Amygdala (tissue), 56 donors: Measurements from ENCODE around the gene RPGRIP1.
"Not testable (repeated sequence)": the region's sequence is repeated elsewhere in the genome, so short reads cannot be mapped to it uniquely, and the experiment has no call there.

Source experiments
- DNase-seq, 56 donors: peaks; one replicate each; lab custom pipeline; 2025; lab: John Stamatoyannopoulos, UW

Gene RPGRIP1

GRCh38 chr14:21298358-21298757, 18.5 kb downstream of the RPGRIP1 start:
- no peak for DNase-seq

- no peak for DNase-seq
These were observed 19.8 kb downstream of the RPGRIP1 start for GRCh38 chr14:21299562-21300130.

- DNase-seq = peak in 17 of 56 donors; percentile 0 to 39 (median 6)
These were observed 21.0 kb downstream of the RPGRIP1 start for GRCh38 chr14:21300892-21301291.

DNA sequence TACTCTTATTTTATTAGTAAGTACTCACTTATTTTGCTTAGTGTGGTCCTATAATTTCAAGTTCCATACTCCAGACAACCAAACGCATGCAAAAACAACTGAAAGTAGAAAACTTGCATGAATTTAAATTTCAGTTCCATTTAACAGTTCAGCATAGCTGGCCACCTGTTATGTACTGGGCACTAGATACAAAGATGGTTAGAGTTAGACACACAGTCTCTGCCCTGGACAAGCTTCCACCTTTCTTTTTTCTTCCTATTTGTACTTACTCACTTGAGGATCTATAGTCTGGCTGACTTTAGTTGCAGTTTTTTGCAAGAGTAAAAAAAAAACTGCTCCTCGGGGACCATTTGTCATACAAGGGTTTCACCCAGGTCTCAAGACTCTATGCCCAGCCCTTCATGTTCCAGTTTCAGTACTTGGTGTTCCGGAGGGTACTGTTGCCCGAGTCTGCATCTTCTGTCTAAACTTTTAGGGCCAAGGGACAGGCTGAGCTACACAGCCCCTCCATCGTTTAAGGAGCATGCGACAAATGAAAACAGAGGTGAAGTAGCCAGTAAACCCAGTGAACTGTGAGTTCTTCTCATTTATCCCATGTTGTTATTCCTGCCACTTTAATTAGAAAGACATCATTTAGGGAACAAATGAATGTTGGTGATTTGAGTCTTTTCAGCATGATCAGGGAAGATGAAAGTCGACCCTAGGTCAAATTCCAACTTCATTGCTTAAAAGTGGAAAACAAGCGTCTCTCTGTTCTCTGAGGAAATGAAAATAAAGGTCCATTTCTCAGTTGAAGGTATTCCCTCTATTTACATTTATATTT, 22.3 kb downstream of the RPGRIP1 start:
- DNase-seq = no peak

GRCh38 chr14:21302836-21303140, 22.9 kb downstream of the RPGRIP1 start:
- not testable (repeated sequence) for DNase-seq

DNA sequence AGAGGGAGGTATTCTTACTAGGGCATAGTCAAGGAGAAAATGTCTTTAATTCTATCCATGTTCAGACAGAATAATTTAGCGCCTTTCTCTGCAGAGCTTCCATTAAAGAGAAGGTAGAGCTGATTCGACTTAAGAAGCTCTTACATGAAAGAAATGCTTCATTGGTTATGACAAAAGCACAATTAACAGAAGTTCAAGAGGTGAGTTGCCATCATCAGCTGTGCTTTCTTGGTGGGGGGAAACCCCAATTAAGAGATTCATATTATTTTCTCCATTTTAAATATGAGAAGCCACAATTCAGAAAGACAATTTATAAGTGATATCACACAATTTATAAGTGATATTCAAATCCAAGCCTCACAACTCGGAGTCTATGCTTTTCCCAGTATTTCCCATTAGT, 27.8 kb downstream of the RPGRIP1 start:
- no peak for DNase-seq

DNA sequence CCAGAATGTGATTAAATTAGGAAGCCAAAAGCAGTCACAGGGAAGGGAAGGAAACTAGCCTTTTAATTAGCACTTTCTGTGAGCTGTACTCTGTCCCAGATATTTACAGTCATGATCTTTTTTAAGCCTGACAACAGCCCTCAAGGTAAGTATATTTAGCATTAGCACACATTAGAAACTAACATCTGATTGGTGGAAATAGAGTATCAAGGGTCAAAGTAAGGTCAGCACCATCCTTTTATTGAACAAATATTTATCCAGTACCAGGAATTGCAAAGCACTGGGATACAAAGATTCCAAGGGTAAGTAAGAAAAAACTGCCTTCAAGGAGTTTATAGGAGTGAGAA, 28.2 kb downstream of the RPGRIP1 start:
- DNase-seq = no peak

DNA sequence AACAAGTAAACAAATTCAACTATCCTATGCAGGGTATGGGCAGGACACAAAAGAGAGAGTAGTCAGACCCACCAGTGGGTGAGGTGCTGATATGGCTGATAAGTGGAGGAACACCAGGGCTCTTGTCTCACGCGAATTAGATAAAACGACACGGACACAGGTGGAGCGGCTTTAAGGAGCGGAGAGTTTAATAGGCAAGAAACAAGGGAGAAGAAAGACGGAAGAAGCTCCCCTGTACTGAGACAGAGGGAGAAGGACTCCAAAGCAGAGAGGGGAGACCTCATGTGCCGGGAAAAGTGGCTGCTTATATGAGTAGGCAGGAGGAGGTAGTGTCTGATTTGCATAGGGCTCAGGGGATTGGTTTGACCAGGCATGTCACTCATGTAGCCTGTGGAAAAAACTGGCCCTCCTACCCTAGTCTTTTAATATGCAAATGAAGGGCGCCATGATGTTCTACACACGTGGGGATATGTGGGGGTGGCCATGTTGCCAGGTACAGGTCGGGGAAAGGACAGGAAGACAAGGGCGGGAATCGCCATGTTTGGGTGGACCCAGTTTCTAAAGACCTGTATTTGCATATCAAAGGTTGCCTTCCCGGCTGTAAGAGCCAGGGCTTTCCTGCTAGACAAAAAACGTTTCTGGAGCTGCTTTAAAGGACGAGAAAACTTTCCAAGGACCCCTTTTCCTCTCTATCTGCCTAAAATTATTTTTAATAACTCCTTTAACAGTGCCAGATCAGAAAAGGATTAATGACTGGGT, 28.8 kb downstream of the RPGRIP1 start:
- peak in 51 of 56 donors; percentile 2 to 80 (median 43) for DNase-seq

- DNase-seq = no peak
These were observed 29.4 kb downstream of the RPGRIP1 start for GRCh38 chr14:21309238-21309636.

GRCh38 chr14:21309956-21310355, 30.1 kb downstream of the RPGRIP1 start:
- DNase-seq = no peak

GRCh38 chr14:21311614-21312013, 31.7 kb downstream of the RPGRIP1 start:
- DNase-seq = no peak

DNA sequence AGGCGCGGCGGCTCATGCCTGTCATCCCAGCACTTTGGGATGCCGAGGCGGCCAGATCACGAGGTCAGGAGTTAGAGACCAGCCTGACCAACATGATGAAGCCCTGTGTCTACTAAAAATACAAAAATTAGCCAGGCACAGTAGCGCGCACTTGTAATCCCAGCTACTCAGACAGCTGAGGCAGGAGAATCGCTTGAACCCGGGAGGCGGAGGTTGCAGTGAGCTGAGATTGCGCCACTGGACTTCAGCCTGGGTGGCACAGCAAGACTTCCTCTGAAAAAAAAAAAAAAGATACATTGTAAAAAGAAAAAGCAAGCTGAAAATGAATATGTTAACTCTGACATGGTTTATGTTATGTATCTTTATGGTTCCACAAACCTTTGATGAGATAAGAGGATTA, 33.6 kb downstream of the RPGRIP1 start:
- no peak for DNase-seq

GRCh38 chr14:21317398-21317797, 37.5 kb downstream of the RPGRIP1 start:
- no peak for DNase-seq

- DNase-seq = no peak
These were observed 41.0 kb downstream of the RPGRIP1 start for GRCh38 chr14:21320913-21321312.

GRCh38 chr14:21322716-21323115, 42.8 kb downstream of the RPGRIP1 start:
- DNase-seq = no peak

DNA sequence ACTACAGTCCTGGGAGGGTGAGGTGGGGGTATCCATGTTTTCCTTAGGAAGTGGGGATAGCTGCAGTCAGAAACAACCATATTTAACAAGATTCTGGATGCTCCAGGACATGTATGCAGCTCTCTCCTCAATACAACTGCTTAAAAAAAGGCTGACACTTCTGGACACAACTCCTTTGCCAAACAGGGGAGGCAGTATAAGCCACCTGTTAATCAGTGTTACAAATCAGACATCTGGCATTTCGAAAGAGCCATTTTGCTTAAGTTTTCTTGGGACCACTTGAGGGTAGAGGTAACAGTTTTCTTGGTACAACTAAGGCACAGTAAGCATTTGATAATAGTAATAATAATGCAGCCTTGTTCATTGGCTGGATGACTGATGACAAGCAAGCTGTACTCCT, 47.1 kb downstream of the RPGRIP1 start:
- DNase-seq = no peak
